Measurements from ENCODE around the gene EEF1AKMT1. TPM values are rescaled to one million over a fixed set of nuclear protein-coding genes. Genes with fewer than 3 reads are reported as not detected.

EEF1AKMT1 gene
- total and polyA plus RNA-seq, 4 donors = 4.2 to 11.2 (median 4.9) TPM

DNA sequence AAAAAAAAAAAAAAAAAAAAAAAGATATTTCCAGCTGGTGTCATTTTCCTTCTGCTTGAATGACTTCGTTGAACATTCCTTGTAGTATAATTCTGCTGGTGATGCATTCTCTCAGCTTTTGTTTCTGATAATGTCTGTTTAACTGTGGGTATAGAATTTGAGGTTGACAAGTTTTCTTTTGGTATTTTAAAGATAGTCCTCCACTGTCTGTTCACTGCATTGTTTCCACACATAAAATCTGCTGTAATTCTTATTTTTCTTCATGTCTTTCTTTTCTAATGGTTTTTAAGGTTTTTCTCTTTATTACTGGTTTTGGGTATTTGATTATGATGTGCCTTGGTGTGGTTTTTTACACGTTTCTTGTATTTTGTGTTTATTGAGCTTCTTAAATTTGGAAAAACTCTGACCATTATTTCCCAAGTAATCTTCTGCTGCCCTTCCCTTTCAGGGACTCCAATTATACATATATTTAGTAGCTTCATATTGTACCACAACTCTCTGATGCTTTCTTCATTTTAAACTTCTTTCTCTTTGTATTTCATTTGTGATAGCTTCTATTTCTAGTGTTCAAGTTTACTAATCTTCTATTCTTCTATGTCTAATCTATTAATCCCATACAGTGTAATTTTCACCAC is 6.3 kb downstream of the EEF1AKMT1 start (continued):
- TF ChIP-seq, protein P1, sequence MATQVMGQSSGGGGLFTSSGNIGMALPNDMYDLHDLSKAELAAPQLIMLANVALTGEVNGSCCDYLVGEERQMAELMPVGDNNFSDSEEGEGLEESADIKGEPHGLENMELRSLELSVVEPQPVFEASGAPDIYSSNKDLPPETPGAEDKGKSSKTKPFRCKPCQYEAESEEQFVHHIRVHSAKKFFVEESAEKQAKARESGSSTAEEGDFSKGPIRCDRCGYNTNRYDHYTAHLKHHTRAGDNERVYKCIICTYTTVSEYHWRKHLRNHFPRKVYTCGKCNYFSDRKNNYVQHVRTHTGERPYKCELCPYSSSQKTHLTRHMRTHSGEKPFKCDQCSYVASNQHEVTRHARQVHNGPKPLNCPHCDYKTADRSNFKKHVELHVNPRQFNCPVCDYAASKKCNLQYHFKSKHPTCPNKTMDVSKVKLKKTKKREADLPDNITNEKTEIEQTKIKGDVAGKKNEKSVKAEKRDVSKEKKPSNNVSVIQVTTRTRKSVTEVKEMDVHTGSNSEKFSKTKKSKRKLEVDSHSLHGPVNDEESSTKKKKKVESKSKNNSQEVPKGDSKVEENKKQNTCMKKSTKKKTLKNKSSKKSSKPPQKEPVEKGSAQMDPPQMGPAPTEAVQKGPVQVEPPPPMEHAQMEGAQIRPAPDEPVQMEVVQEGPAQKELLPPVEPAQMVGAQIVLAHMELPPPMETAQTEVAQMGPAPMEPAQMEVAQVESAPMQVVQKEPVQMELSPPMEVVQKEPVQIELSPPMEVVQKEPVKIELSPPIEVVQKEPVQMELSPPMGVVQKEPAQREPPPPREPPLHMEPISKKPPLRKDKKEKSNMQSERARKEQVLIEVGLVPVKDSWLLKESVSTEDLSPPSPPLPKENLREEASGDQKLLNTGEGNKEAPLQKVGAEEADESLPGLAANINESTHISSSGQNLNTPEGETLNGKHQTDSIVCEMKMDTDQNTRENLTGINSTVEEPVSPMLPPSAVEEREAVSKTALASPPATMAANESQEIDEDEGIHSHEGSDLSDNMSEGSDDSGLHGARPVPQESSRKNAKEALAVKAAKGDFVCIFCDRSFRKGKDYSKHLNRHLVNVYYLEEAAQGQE (IDR thresholded peaks at IDR 0.05) = no peak

DNA sequence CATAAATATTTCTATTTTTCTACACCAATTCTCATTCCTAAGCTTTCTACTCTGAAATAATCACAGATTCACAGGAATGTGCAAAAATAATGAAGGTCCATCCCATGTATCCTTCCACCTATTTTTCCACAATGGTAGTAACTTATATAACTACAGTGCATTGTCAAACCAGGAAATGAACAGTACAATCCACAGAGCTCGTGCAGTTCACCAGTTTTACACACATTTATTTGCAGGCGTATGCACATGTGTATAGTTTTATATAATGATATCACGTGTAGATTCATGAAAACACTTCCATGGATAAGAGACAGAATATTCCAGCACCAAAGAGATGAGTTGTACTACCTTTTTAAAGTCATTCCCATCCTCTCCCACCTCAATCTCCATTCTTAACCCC is 12.9 kb downstream of the EEF1AKMT1 start:
- H3K27me3 ChIP-seq (ENCODE audit: control insufficient read depth in 4 of 4, insufficient read depth in 4 of 4, low read length in 3 of 4) = no peaks in the 10 kb centered on the region
- no peak for DNase-seq (ENCODE audit: low spot score)
- TF ChIP-seq, protein P2, sequence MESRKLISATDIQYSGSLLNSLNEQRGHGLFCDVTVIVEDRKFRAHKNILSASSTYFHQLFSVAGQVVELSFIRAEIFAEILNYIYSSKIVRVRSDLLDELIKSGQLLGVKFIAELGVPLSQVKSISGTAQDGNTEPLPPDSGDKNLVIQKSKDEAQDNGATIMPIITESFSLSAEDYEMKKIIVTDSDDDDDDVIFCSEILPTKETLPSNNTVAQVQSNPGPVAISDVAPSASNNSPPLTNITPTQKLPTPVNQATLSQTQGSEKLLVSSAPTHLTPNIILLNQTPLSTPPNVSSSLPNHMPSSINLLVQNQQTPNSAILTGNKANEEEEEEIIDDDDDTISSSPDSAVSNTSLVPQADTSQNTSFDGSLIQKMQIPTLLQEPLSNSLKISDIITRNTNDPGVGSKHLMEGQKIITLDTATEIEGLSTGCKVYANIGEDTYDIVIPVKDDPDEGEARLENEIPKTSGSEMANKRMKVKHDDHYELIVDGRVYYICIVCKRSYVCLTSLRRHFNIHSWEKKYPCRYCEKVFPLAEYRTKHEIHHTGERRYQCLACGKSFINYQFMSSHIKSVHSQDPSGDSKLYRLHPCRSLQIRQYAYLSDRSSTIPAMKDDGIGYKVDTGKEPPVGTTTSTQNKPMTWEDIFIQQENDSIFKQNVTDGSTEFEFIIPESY (IDR thresholded peaks at IDR 0.05) = no peak
- TF ChIP-seq, protein P3, sequence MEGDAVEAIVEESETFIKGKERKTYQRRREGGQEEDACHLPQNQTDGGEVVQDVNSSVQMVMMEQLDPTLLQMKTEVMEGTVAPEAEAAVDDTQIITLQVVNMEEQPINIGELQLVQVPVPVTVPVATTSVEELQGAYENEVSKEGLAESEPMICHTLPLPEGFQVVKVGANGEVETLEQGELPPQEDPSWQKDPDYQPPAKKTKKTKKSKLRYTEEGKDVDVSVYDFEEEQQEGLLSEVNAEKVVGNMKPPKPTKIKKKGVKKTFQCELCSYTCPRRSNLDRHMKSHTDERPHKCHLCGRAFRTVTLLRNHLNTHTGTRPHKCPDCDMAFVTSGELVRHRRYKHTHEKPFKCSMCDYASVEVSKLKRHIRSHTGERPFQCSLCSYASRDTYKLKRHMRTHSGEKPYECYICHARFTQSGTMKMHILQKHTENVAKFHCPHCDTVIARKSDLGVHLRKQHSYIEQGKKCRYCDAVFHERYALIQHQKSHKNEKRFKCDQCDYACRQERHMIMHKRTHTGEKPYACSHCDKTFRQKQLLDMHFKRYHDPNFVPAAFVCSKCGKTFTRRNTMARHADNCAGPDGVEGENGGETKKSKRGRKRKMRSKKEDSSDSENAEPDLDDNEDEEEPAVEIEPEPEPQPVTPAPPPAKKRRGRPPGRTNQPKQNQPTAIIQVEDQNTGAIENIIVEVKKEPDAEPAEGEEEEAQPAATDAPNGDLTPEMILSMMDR (IDR thresholded peaks at IDR 0.05; ENCODE audit: low read depth, low read length, missing input control) = no peak
- TF ChIP-seq RAD21 (IDR thresholded peaks at IDR 0.05) (no peak), FOXA2 (IDR thresholded peaks at IDR 0.05) (no peak), GABPA (IDR thresholded peaks at IDR 0.05 in 1 of 2, conservative IDR thresholded peaks at IDR 0.05 in 1 of 2) (no peak), HNF4G (IDR thresholded peaks at IDR 0.05) (no peak), NR2F2 (IDR thresholded peaks at IDR 0.05) (no peak), TAF1 (conservative IDR thresholded peaks at IDR 0.05) (no peak), FOXA1 (IDR thresholded peaks at IDR 0.05) (no peak), YY1 (IDR thresholded peaks at IDR 0.05) (no peak)
- TF ChIP-seq, protein P4, sequence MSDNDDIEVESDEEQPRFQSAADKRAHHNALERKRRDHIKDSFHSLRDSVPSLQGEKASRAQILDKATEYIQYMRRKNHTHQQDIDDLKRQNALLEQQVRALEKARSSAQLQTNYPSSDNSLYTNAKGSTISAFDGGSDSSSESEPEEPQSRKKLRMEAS (IDR thresholded peaks at IDR 0.05) = no peak

DNA sequence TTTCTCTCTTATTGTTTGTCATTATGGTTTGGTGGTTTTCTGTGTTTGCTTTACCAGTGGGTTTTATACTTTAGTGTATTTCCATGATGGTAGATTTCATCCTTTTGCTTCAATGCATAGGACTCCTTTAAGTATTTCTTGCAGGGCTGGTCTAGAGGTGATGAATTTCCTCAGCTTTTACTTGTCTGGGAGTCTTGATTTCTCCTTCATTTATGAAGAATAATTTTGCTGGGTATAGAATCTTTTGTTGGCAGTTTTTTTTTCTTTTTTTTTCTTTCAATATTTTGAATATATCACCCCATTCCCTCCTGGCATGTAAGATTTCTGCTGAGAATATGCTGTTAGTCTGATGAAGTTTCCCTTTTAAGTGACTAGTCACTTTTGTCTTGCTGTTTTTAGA is 19.8 kb downstream of the EEF1AKMT1 start:
- TF ChIP-seq RAD21 (IDR thresholded peaks at IDR 0.05) (no peak), EGR1 (IDR thresholded peaks at IDR 0.05; ENCODE audit: low read depth in 2 of 2) (no peak), JUND (IDR thresholded peaks at IDR 0.05) (no peak), TAF1 (conservative IDR thresholded peaks at IDR 0.05) (no peak), HNF4G (IDR thresholded peaks at IDR 0.05) (no peak), SP1 (IDR thresholded peaks at IDR 0.05) (no peak), FOXA1 (IDR thresholded peaks at IDR 0.05) (no peak)
- TF ChIP-seq, protein P3 (IDR thresholded peaks at IDR 0.05; ENCODE audit: low read depth, low read length, missing input control) = no peak
- H3K27me3 ChIP-seq (ENCODE audit: control insufficient read depth in 4 of 4, insufficient read depth in 4 of 4, low read length in 3 of 4) = no peaks in the 10 kb centered on the region
- DNase-seq (ENCODE audit: low spot score) = no peak
- peaks cover 0 to 4% (median under 1%) of the 10 kb centered on the region in 4 donors for H3K36me3 ChIP-seq (ENCODE audit: control insufficient read depth in 4 of 4, insufficient read depth in 3 of 4, low read depth in 1 of 4, low read length in 3 of 4)
- no peak overlapping the region for H3K27ac ChIP-seq (ENCODE audit: low read depth in 1 of 2, low read length in 2 of 2)
- H3K9me3 ChIP-seq (ENCODE audit: control insufficient read depth in 4 of 4, low read length in 3 of 4) = peaks cover 0 to 13% (median 3%) of the 10 kb centered on the region in 4 donors
- H3K4me3 ChIP-seq (ENCODE audit: low read depth in 1 of 3, low read length in 3 of 3) = no peak overlapping the region
- no peak overlapping the region for H3K9ac ChIP-seq (ENCODE audit: low read depth in 1 of 2, low read length in 2 of 2)
- H3K4me1 ChIP-seq (ENCODE audit: control insufficient read depth in 4 of 4, insufficient read depth in 4 of 4, low read length in 3 of 4) = no peaks in the 10 kb centered on the region

More for the DNA sequence above, 12.9 kb downstream of the EEF1AKMT1 start:
- Histone ChIP-seq H3K4me1 (ENCODE audit: control insufficient read depth in 4 of 4, insufficient read depth in 4 of 4, low read length in 3 of 4) (no peaks in the 10 kb centered on the region), H3K4me3 (ENCODE audit: low read depth in 1 of 3, low read length in 3 of 3) (no peak overlapping the region), H3K9ac (ENCODE audit: low read depth in 1 of 2, low read length in 2 of 2) (no peak overlapping the region), H3K27ac (ENCODE audit: low read depth in 1 of 2, low read length in 2 of 2) (no peak overlapping the region), H3K36me3 (ENCODE audit: control insufficient read depth in 4 of 4, insufficient read depth in 3 of 4, low read depth in 1 of 4, low read length in 3 of 4) (peaks cover 0 to 4% (median under 1%) of the 10 kb centered on the region in 4 donors), H3K9me3 (ENCODE audit: control insufficient read depth in 4 of 4, low read length in 3 of 4) (no peaks in the 10 kb centered on the region)
- 84% methylated on average over 3 of the region's 3 CpGs for WGBS

Data from liver (tissue), 9 donors.